ENCODE data around the gene AGO3. TPM values are rescaled to one million over a fixed set of nuclear protein-coding genes. Genes with fewer than 3 reads are reported as not detected.

Gene AGO3
- total and polyA plus RNA-seq, 2 donors (not counting 3 experiments of a cell fraction or from before 2014, with no cell fraction given), result 10.4 to 21.1 TPM

DNA sequence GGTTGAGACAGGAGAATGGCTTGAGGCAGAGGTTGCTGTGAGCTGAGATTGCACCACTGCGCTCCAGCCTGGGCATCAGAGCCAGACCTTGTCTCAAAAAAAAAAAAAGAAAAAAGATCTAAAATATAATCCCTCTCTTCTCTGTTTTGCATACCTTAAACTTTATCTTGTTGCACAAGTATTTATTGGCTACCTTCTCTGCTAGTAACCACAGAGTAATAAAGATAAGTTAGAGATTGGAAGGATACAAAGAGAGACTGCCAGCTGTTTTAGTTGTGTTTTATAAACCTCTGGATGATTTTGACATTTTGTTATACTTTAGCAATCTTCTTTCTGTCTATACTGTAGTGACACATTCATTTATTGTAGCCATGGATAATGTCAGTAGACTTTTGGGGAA, 27.7 kb downstream of the AGO3 start:
- no peak for DNase-seq (ENCODE audit: low read depth, low spot score)
- H2AFZ ChIP-seq (ENCODE audit: low read depth, low read length), result no peak overlapping the region
- dilution Hi-C loops (cut with MboI; ENCODE audit: extremely low pct_ligation_motif_present, low sequenced_read_pairs) (no loop called here), intact Hi-C loops (cut with micrococcal nuclease) (no loop called here)
- H3K4me3 ChIP-seq (replicated peaks in 1 of 3; ENCODE audit: insufficient read depth in 1 of 3, low read depth in 1 of 3, low read length in 3 of 3), result no peak overlapping the region
- H3K79me2 ChIP-seq (ENCODE audit: control insufficient read depth, insufficient read depth, low read length), result peaks cover 3% of the 10 kb centered on the region
- BruUV-seq (replicated peaks), result no TSS peak
- H3K27me3 ChIP-seq (ENCODE audit: control insufficient read depth in 2 of 2, insufficient read depth in 2 of 2, low read length in 2 of 2), result no peaks in the 10 kb centered on the region
- H3K9ac ChIP-seq (replicated peaks; ENCODE audit: extremely low read depth, insufficient read depth, low read length), result no peak overlapping the region
- ChIA-PET POLR2A (no interaction called here), CTCF (no interaction called here)
- no peak for TF ChIP-seq CTCF (IDR thresholded peaks at IDR 0.05; ENCODE audit: extremely low read depth in 1 of 2, insufficient read depth in 1 of 2, low read depth in 1 of 2, low read length in 2 of 2)
- no peak for TF ChIP-seq POLR2AphosphoS5 (IDR thresholded peaks at IDR 0.05; ENCODE audit: insufficient read depth, low read depth, low read length)
- no peak for TF ChIP-seq POLR2A (IDR thresholded peaks at IDR 0.05; ENCODE audit: low read depth, low read length)
- TF ChIP-seq, protein P1, sequence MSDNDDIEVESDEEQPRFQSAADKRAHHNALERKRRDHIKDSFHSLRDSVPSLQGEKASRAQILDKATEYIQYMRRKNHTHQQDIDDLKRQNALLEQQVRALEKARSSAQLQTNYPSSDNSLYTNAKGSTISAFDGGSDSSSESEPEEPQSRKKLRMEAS (IDR thresholded peaks at IDR 0.05; ENCODE audit: insufficient read depth, insufficient read length), result no peak
- no peak for TF ChIP-seq FOS (IDR thresholded peaks at IDR 0.05; ENCODE audit: borderline replicate concordance, insufficient read depth, low read length)
- no peak for TF ChIP-seq MYC (IDR thresholded peaks at IDR 0.05; ENCODE audit: low read depth, low read length)
- no peak for TF ChIP-seq JUN (IDR thresholded peaks at IDR 0.05; ENCODE audit: borderline replicate concordance, insufficient read depth, insufficient read length, low read depth)
- no peak for TF ChIP-seq EZH2 (IDR thresholded peaks at IDR 0.05; ENCODE audit: borderline replicate concordance, low read depth, low read length, severe bottlenecking)
- no peak for TF ChIP-seq GATA2 (IDR thresholded peaks at IDR 0.05; ENCODE audit: insufficient read depth, insufficient read length, low read depth, low read length)
- H3K27ac ChIP-seq (ENCODE audit: insufficient read depth, low read depth, low read length), result no peak overlapping the region
- FAIRE-seq, result no peak
- no peaks in the 10 kb centered on the region for H4K20me1 ChIP-seq (replicated peaks; ENCODE audit: control insufficient read depth, extremely low read depth, insufficient read depth, low read length)
- H3K9me3 ChIP-seq (replicated peaks; ENCODE audit: control insufficient read depth, insufficient read depth, low read length), result no peaks in the 10 kb centered on the region
- no peaks in the 10 kb centered on the region for H3K4me1 ChIP-seq (ENCODE audit: control insufficient read depth, extremely low read depth, insufficient read depth, low read length)
- H3K36me3 ChIP-seq (ENCODE audit: control insufficient read depth in 2 of 2, extremely low read depth in 1 of 2, insufficient read depth in 2 of 2, low read length in 2 of 2), result no peaks in the 10 kb centered on the region
- no peak overlapping the region for H3K4me2 ChIP-seq (ENCODE audit: insufficient read depth, low read length)
- H3K9me1 ChIP-seq (replicated peaks; ENCODE audit: control insufficient read depth, extremely low read depth, insufficient read depth, low read length), result no peaks in the 10 kb centered on the region

Data from endothelial cell of umbilical vein (primary cell).